ENCODE results near the gene LHFPL3. TPM values are rescaled to one million over a fixed set of nuclear protein-coding genes. Genes with fewer than 3 reads are reported as not detected.
A peak's percentile ranks its signal among the peaks of the same experiment; 100 is the strongest.

LHFPL3 gene
- total RNA-seq, 4 donors from 2014 or later = not detected

DNA sequence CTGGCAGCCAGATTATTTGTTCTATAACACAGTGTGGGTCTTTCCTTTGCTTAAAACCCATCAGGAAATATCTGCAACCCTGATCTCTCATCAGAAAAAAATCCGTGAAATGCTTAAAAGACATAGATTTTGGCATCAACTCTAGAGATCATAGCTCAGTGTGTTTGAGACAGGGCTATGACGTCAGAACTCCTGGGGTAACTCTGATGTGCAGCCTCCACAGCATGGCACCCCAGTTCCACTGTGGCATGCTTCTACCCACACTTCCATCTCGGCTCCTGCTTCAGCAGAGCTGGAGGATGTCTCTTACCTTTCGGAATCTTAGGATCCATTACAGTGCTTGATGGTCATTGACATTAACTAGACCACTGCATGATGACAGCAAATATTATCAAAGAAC, 205.7 kb downstream of the LHFPL3 start:
- Histone ChIP-seq H3K4me1 (no peaks in the 10 kb centered on the region), H3K27ac (replicated peaks in 1 of 4) (no peak overlapping the region), H3K36me3 (no peaks in the 10 kb centered on the region), H3K9me3 (peaks cover 0 to 3% (median 0%) of the 10 kb centered on the region in 4 donors), H3K27me3 (peaks cover 0 to 9% (median 0%) of the 10 kb centered on the region in 4 donors), H3K4me3 (no peak overlapping the region)
- TF ChIP-seq, protein P1, sequence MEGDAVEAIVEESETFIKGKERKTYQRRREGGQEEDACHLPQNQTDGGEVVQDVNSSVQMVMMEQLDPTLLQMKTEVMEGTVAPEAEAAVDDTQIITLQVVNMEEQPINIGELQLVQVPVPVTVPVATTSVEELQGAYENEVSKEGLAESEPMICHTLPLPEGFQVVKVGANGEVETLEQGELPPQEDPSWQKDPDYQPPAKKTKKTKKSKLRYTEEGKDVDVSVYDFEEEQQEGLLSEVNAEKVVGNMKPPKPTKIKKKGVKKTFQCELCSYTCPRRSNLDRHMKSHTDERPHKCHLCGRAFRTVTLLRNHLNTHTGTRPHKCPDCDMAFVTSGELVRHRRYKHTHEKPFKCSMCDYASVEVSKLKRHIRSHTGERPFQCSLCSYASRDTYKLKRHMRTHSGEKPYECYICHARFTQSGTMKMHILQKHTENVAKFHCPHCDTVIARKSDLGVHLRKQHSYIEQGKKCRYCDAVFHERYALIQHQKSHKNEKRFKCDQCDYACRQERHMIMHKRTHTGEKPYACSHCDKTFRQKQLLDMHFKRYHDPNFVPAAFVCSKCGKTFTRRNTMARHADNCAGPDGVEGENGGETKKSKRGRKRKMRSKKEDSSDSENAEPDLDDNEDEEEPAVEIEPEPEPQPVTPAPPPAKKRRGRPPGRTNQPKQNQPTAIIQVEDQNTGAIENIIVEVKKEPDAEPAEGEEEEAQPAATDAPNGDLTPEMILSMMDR (IDR thresholded peaks at IDR 0.05) = no peak
- TF ChIP-seq POLR2AphosphoS5 (IDR thresholded peaks at IDR 0.05) = no peak
- TF ChIP-seq POLR2A (IDR thresholded peaks at IDR 0.05; ENCODE audit: low read depth) = no peak
- no peak for TF ChIP-seq EP300 (IDR thresholded peaks at IDR 0.05)
- DNase-seq (ENCODE audit: extremely low spot score) = peak; percentile 86
- intact Hi-C loops (cut with DNase I) = no loop called here
- WGBS = 56% methylated on average over 4 of the region's 4 CpGs

DNA sequence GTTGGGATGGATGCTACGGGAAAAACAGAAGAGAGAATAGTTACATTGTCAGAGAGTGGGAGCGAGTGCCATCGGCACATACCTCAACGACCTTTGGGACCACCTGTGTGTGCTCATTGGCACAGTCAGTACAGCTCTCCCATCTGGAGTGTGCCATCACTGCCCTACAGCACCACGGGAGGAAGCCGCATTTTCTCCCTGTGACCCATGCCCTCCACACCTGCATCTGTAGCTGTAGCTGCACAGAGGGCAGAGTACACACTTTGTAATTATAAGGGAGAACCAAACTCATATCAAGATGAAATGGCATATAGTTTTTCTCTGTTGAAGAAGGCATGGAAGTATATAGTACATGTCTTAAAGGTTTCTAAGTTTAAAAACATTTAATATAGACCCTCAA, 207.4 kb downstream of the LHFPL3 start:
- Histone ChIP-seq H3K27ac (replicated peaks in 1 of 4) (no peak overlapping the region), H3K27me3 (peaks cover 0 to 9% (median 0%) of the 10 kb centered on the region in 4 donors), H3K4me3 (no peak overlapping the region), H3K36me3 (no peaks in the 10 kb centered on the region), H3K4me1 (no peaks in the 10 kb centered on the region), H3K9me3 (peaks cover 0 to 3% (median 0%) of the 10 kb centered on the region in 4 donors)
- DNase-seq (ENCODE audit: extremely low spot score) = no peak
- WGBS = 69% methylated on average over 6 of the region's 6 CpGs
- TF ChIP-seq EP300 (IDR thresholded peaks at IDR 0.05) = no peak
- TF ChIP-seq, protein P1 (IDR thresholded peaks at IDR 0.05) = no peak
- TF ChIP-seq POLR2A (IDR thresholded peaks at IDR 0.05; ENCODE audit: low read depth) = no peak
- intact Hi-C loops (cut with DNase I) = no loop called here

DNA sequence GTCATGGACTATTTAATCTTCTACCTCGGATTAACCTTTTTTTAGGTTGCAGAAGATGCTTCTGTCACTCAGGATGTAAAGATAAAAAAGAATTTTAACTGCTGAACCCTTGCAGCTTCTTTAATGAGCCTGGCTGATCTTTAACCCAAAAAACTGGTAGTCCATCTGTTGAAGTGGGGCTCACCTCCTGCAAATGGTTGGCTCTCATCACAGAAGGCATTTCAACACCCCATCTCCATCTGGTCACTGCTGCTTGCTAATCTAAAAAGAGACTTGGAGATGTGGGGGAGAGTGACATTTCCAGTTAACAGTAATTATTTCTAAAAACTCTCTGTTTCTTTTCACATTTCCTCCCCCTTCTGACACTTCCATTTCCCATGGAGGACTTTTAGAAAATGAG, 208.6 kb downstream of the LHFPL3 start:
- H3K4me3 ChIP-seq = no peak overlapping the region
- TF ChIP-seq POLR2A (IDR thresholded peaks at IDR 0.05; ENCODE audit: low read depth) (no peak), POLR2AphosphoS5 (IDR thresholded peaks at IDR 0.05) (no peak), EP300 (IDR thresholded peaks at IDR 0.05) (no peak)
- TF ChIP-seq, protein P1 (IDR thresholded peaks at IDR 0.05) = no peak
- H3K9me3 ChIP-seq = peaks cover 0 to 3% (median 0%) of the 10 kb centered on the region in 4 donors
- no peak overlapping the region for H3K27ac ChIP-seq (replicated peaks in 1 of 4)
- no peaks in the 10 kb centered on the region for H3K36me3 ChIP-seq
- no peak for DNase-seq (ENCODE audit: extremely low spot score)
- H3K27me3 ChIP-seq = peaks cover 0 to 9% (median 0%) of the 10 kb centered on the region in 4 donors
- intact Hi-C loops (cut with DNase I) = no loop called here
- WGBS = 24% methylated on average over 1 of the region's 1 CpG
- no peaks in the 10 kb centered on the region for H3K4me1 ChIP-seq

DNA sequence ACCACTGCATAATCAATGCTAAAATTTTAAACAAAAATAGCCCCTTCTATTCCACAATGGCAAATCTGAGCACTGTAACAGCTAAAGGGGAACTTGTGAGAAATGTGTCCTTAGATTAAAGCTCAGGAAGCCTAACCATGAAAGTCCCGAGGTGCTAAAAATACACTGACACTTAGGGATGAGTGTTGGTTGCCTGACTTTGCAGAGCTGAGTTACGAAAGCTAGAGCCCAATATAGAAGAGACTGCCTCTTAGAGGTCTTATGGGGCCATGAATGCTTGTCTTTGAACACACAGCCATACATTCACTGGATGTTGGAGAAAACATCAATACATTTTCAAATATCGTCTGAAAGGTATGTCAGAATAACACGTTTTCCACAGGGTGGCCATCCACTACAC, 209.7 kb downstream of the LHFPL3 start:
- Histone ChIP-seq H3K27ac (replicated peaks in 1 of 4) (no peak overlapping the region), H3K9me3 (peaks cover 0 to 3% (median 0%) of the 10 kb centered on the region in 4 donors), H3K36me3 (no peaks in the 10 kb centered on the region), H3K4me3 (no peak overlapping the region), H3K27me3 (peaks cover 0 to 9% (median 0%) of the 10 kb centered on the region in 4 donors), H3K4me1 (no peaks in the 10 kb centered on the region)
- intact Hi-C loops (cut with DNase I) = no loop called here
- no peak for TF ChIP-seq POLR2A (IDR thresholded peaks at IDR 0.05; ENCODE audit: low read depth)
- no peak for TF ChIP-seq EP300 (IDR thresholded peaks at IDR 0.05)
- TF ChIP-seq POLR2AphosphoS5 (IDR thresholded peaks at IDR 0.05) = no peak
- TF ChIP-seq, protein P1 (IDR thresholded peaks at IDR 0.05) = no peak
- no peak for DNase-seq (ENCODE audit: extremely low spot score)
- WGBS = 66% methylated on average over 4 of the region's 4 CpGs

DNA sequence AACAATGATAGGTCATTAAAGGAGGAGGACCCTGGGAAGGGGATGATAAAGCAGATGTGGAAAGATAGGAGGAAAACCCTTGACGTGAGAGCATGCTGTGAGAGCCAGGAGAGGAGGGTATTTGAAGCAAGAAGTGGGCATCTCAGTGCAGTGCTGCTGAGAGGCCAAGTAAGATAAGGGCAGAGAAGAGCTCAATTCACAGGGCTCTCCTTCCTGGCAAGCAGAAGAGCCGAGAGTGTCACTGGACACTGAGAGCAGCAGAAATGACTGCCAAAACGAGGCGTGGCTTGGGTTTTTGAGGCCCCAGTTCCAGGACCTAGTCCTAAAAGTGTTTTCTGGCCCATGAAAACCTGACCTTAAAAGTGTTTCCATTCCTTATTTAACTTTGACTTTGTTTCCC, 213.5 kb downstream of the LHFPL3 start:
- H3K9me3 ChIP-seq = peaks cover 0 to 3% (median 0%) of the 10 kb centered on the region in 4 donors
- WGBS = 63% methylated on average over 4 of the region's 4 CpGs
- no peak overlapping the region for H3K27ac ChIP-seq (replicated peaks in 1 of 4)
- intact Hi-C loops (cut with DNase I) = no loop called here
- H3K27me3 ChIP-seq = no peaks in the 10 kb centered on the region
- no peak for DNase-seq (ENCODE audit: extremely low spot score)
- no peak overlapping the region for H3K4me3 ChIP-seq
- H3K36me3 ChIP-seq = no peaks in the 10 kb centered on the region
- H3K4me1 ChIP-seq = no peaks in the 10 kb centered on the region
- TF ChIP-seq POLR2AphosphoS5 (IDR thresholded peaks at IDR 0.05) (no peak), EP300 (IDR thresholded peaks at IDR 0.05) (no peak), POLR2A (IDR thresholded peaks at IDR 0.05; ENCODE audit: low read depth) (no peak)
- TF ChIP-seq, protein P1 (IDR thresholded peaks at IDR 0.05) = no peak

Measured in esophagus muscularis mucosa (tissue), 4 donors.